ENCODE measurements around the gene MALAT1. TPM values are rescaled to one million over a fixed set of nuclear protein-coding genes. Genes with fewer than 3 reads are reported as not detected.
A peak's percentile ranks its signal among the peaks of the same experiment; 100 is the strongest.
"Not testable (repeated sequence)": the region's sequence is repeated elsewhere in the genome, so short reads cannot be mapped to it uniquely, and the experiment has no call there.

MALAT1 gene
- total RNA-seq, 4 donors from 2014 or later = 17,948 to 48,028 (median 23,406) TPM

GRCh38 chr11:65454696-65455456 is 44.0 kb upstream of the MALAT1 start:
- TF ChIP-seq EP300 (IDR thresholded peaks at IDR 0.05; ENCODE audit: low read depth) (no peak), POLR2AphosphoS5 (IDR thresholded peaks at IDR 0.05) (peak; percentile 83 to 93 (median 90)), CTCF (IDR thresholded peaks at IDR 0.05) (no peak), POLR2A (IDR thresholded peaks at IDR 0.05) (peak; percentile 67)
- 6% methylated on average over 46 of the region's 47 CpGs; no CpG with 5 or more reads in 1 of the 2 donors for WGBS, 2 donors (ENCODE audit: low coverage in 1 of 2)
- Histone ChIP-seq H3K36me3 (no peaks in the 10 kb centered on the region), H3K4me1 (peaks cover 5 to 23% (median 8%) of the 10 kb centered on the region in 4 donors), H3K27me3 (no peaks in the 10 kb centered on the region), H3K4me3 (peak overlapping the region; percentile 8 to 52 (median 40)), H3K9me3 (no peaks in the 10 kb centered on the region), H3K27ac (peak overlapping the region; percentile 81 to 84 (median 83))
- peak; percentile 95 for DNase-seq
- intact Hi-C loops (cut with DNase I; ENCODE audit: low total_unique reads) = no loop called here
- in situ Hi-C loops (cut with MboI; ENCODE audit: low pct_ligation_motif_present in 1 of 4, low pct_unique_long_range_greater_than_20kb in 1 of 4, low sequenced_read_pairs in 3 of 4) = no loop called here

GRCh38 chr11:65456418-65456817 is 42.4 kb upstream of the MALAT1 start:
- Histone ChIP-seq H3K27ac (peak overlapping the region in 1 of 4 donors; percentile 3), H3K27me3 (no peaks in the 10 kb centered on the region), H3K36me3 (no peaks in the 10 kb centered on the region), H3K4me1 (peaks cover 5 to 23% (median 8%) of the 10 kb centered on the region in 4 donors), H3K4me3 (no peak overlapping the region), H3K9me3 (no peaks in the 10 kb centered on the region)
- intact Hi-C loops (cut with DNase I; ENCODE audit: low total_unique reads) = no loop called here
- in situ Hi-C loops (cut with MboI; ENCODE audit: low pct_ligation_motif_present in 1 of 4, low pct_unique_long_range_greater_than_20kb in 1 of 4, low sequenced_read_pairs in 3 of 4) = no loop called here
- no peak for DNase-seq
- TF ChIP-seq POLR2AphosphoS5 (IDR thresholded peaks at IDR 0.05) (no peak), EP300 (IDR thresholded peaks at IDR 0.05; ENCODE audit: low read depth) (no peak), CTCF (IDR thresholded peaks at IDR 0.05) (no peak), POLR2A (IDR thresholded peaks at IDR 0.05) (no peak)
- WGBS, 2 donors (ENCODE audit: low coverage in 1 of 2) = 83 to 84% methylated on average over 2 to 3 of the region's 3 CpGs

- in situ Hi-C loops (cut with MboI; ENCODE audit: low pct_ligation_motif_present in 1 of 4, low pct_unique_long_range_greater_than_20kb in 1 of 4, low sequenced_read_pairs in 3 of 4) = no loop called here
- H3K27me3 ChIP-seq = no peaks in the 10 kb centered on the region
- peak; percentile 7 for DNase-seq
- no peak overlapping the region for H3K4me3 ChIP-seq
- WGBS, 2 donors (ENCODE audit: low coverage in 1 of 2) = 80% methylated on average over 7 of the region's 7 CpGs; no CpG with 5 or more reads in 1 of the 2 donors
- H3K9me3 ChIP-seq = no peaks in the 10 kb centered on the region
- peaks cover 5 to 8% (median 6%) of the 10 kb centered on the region in 4 donors for H3K4me1 ChIP-seq
- intact Hi-C loops (cut with DNase I; ENCODE audit: low total_unique reads) = no loop called here
- no peak overlapping the region for H3K27ac ChIP-seq
- no peaks in the 10 kb centered on the region for H3K36me3 ChIP-seq
- TF ChIP-seq CTCF (IDR thresholded peaks at IDR 0.05) (no peak), POLR2AphosphoS5 (IDR thresholded peaks at IDR 0.05) (no peak), POLR2A (IDR thresholded peaks at IDR 0.05) (no peak), EP300 (IDR thresholded peaks at IDR 0.05; ENCODE audit: low read depth) (no peak)
These were observed 39.3 kb upstream of the MALAT1 start for GRCh38 chr11:65459552-65459951.

- H3K4me3 ChIP-seq; H3K27ac ChIP-seq; H3K27me3 ChIP-seq; H3K36me3 ChIP-seq; H3K9me3 ChIP-seq; intact Hi-C loops (cut with DNase I; ENCODE audit: low total_unique reads); DNase-seq; in situ Hi-C loops (cut with MboI; ENCODE audit: low pct_ligation_motif_present in 1 of 4, low pct_unique_long_range_greater_than_20kb in 1 of 4, low sequenced_read_pairs in 3 of 4): not testable (repeated sequence)
- H3K4me1 ChIP-seq = peaks cover 0 to 22% (median 7%) of the 10 kb centered on the region in 4 donors
- WGBS, 2 donors (ENCODE audit: low coverage in 1 of 2) = 89 to 95% methylated on average over 5 to 18 of the region's 18 CpGs
These were observed 33.4 kb upstream of the MALAT1 start for GRCh38 chr11:65465471-65465870.
